Liver (tissue), 9 donors: ENCODE results near the gene SIL1. TPM values are rescaled to one million over a fixed set of nuclear protein-coding genes. Genes with fewer than 3 reads are reported as not detected.

Source experiments
- DNase-seq: peaks from one replicate; pipeline ENCODE4 v3.0.0-alpha.2; 2017; ENCODE audit warnings: low spot score
- H3K27ac ChIP-seq, 2 donors: one replicate each; pipeline ENCODE4 v1.7.0; 2013; ENCODE audit warnings: inconsistent platforms in 2 of 2, low read length in 2 of 2, control low read depth in 1 of 2, low read depth in 1 of 2, mild to moderate bottlenecking in 1 of 2
- H3K27me3 ChIP-seq, 4 donors: one replicate each; pipeline versions ENCODE4 v1.6.1 to v1.7.0; 2013; ENCODE audit warnings: low read length in 3 of 4, inconsistent platforms in 1 of 4, mild to moderate bottlenecking in 1 of 4, moderate library complexity in 1 of 4; ENCODE audit not compliant: control insufficient read depth in 4 of 4, insufficient read depth in 4 of 4
- H3K36me3 ChIP-seq, 4 donors: one replicate each; pipeline versions ENCODE4 v1.6.1 to v1.7.0; 2013; ENCODE audit warnings: low read length in 3 of 4, mild to moderate bottlenecking in 3 of 4, low read depth in 1 of 4, moderate library complexity in 1 of 4; ENCODE audit not compliant: control insufficient read depth in 4 of 4, insufficient read depth in 3 of 4
- H3K4me1 ChIP-seq, 4 donors: one replicate each; pipeline versions ENCODE4 v1.6.1 to v1.7.0; 2013; ENCODE audit warnings: low read length in 3 of 4, mild to moderate bottlenecking in 3 of 4, moderate library complexity in 1 of 4; ENCODE audit not compliant: control insufficient read depth in 4 of 4, insufficient read depth in 4 of 4
- H3K4me3 ChIP-seq, 3 donors: one replicate each; pipeline versions ENCODE4 v1.6.1 to v1.7.0; 2013; ENCODE audit warnings: low read length in 3 of 3, control low read depth in 1 of 3, low read depth in 1 of 3, mild to moderate bottlenecking in 1 of 3
- H3K9ac ChIP-seq, 2 donors: one replicate each; pipeline ENCODE4 v1.7.0; 2013; ENCODE audit warnings: low read length in 2 of 2, mild to moderate bottlenecking in 2 of 2, moderate library complexity in 2 of 2, control low read depth in 1 of 2, low read depth in 1 of 2
- H3K9me3 ChIP-seq, 4 donors: one replicate each; pipeline versions ENCODE4 v1.6.1 to v1.7.0; 2013; ENCODE audit warnings: low read length in 3 of 4; ENCODE audit not compliant: control insufficient read depth in 4 of 4
- CTCF ChIP-seq: fragments of 150-350 bp; IDR thresholded peaks from 2 replicates; pipeline ENCODE4 v1.5.1; 2017; ENCODE audit warnings: improper control_type of control experiment, low read depth, low read length; ENCODE audit not compliant: missing input control
- EGR1 ChIP-seq, 2 donors: IDR thresholded peaks; 2 replicates each; pipeline ENCODE4 v1.6.1; 2016 to 2018; ENCODE audit warnings: antibody characterized with exemption in 2 of 2, low read depth in 2 of 2
- FOXA1 ChIP-seq: IDR thresholded peaks from 2 replicates; pipeline ENCODE4 v1.6.1; 2016; ENCODE audit warnings: antibody characterized with exemption
- FOXA2 ChIP-seq: IDR thresholded peaks from 2 replicates; pipeline ENCODE4 v1.6.1; 2016; ENCODE audit warnings: antibody characterized with exemption
- GABPA ChIP-seq, 2 donors: IDR thresholded peaks in 1 of 2; conservative IDR thresholded peaks in 1 of 2; 2 replicates each; pipeline ENCODE4 v1.6.1; 2016; ENCODE audit warnings: antibody characterized with exemption in 2 of 2, mild to moderate bottlenecking in 1 of 2, moderate library complexity in 1 of 2
- HNF4A ChIP-seq, 2 donors: conservative IDR thresholded peaks; 2 replicates each; pipeline ENCODE4 v1.6.1; 2016; ENCODE audit warnings: antibody characterized with exemption in 2 of 2, mild to moderate bottlenecking in 2 of 2
- HNF4G ChIP-seq: IDR thresholded peaks from 2 replicates; pipeline ENCODE4 v1.6.1; 2016; ENCODE audit warnings: antibody characterized with exemption
- JUND ChIP-seq, 2 donors: IDR thresholded peaks; 2 replicates each; pipeline ENCODE4 v1.6.1; 2016; ENCODE audit warnings: antibody characterized with exemption in 2 of 2
- NR2F2 ChIP-seq: IDR thresholded peaks from 2 replicates; pipeline ENCODE4 v1.6.1; 2016; ENCODE audit warnings: antibody characterized with exemption
- RAD21 ChIP-seq, 2 donors: IDR thresholded peaks; 2 replicates each; pipeline ENCODE4 v1.6.1; 2016; ENCODE audit warnings: antibody characterized with exemption in 2 of 2, mild to moderate bottlenecking in 2 of 2
- RXRA ChIP-seq, 2 donors: IDR thresholded peaks; 2 replicates each; pipeline ENCODE4 v1.6.1; 2017 to 2018; ENCODE audit warnings: antibody characterized with exemption in 2 of 2, mild to moderate bottlenecking in 1 of 2
- SP1 ChIP-seq: IDR thresholded peaks from 2 replicates; pipeline ENCODE4 v1.6.1; 2018; ENCODE audit warnings: antibody characterized with exemption, mild to moderate bottlenecking
- TAF1 ChIP-seq: conservative IDR thresholded peaks from 2 replicates; pipeline ENCODE4 v1.6.1; 2016; ENCODE audit warnings: antibody characterized with exemption, mild to moderate bottlenecking
- YY1 ChIP-seq: IDR thresholded peaks from 2 replicates; pipeline ENCODE4 v1.6.1; 2016; ENCODE audit warnings: antibody characterized with exemption, mild to moderate bottlenecking
- ZBTB33 ChIP-seq: IDR thresholded peaks from 2 replicates; pipeline ENCODE4 v1.6.1; 2016; ENCODE audit warnings: antibody characterized with exemption
- WGBS: extraction: QIAGEN DNeasy Blood & Tissue Kit; methylation state at CpG from one replicate; pipeline ENCODE4 v1.1.7; 2013; 5-methylcytosine and 5-hydroxymethylcytosine counted together
- polyA plus RNA-seq, 2 donors: library from polyadenylated mRNA; stranded (reverse) in 1 of 2; unstranded in 1 of 2; fragments of 200-250 nt in 1 of 2; fragments of >200 nt in 1 of 2; fragmentation: Nextera tagmentation in 1 of 2; extraction: Ambion mirVana in 1 of 2; gene quantifications; one replicate each; pipeline versions ENCODE4 v1.2.1 to v1.2.3, GENCODE V29; 2013 to 2015
- total RNA-seq, 2 donors: library from RNA; depleted of rRNA; stranded (reverse); fragments of >200 nt; gene quantifications; one replicate each; pipeline ENCODE4 v1.2.3, GENCODE V29; 2014
- TF ChIP-seq, protein P1 (sequence below): IDR thresholded peaks from 2 replicates; pipeline ENCODE4 v1.6.1; 2016; ENCODE audit warnings: antibody characterized with exemption
- TF ChIP-seq, protein P2 (sequence below): IDR thresholded peaks from 2 replicates; pipeline ENCODE4 v1.6.1; 2016; ENCODE audit warnings: antibody characterized with exemption, mild to moderate bottlenecking
- donor health status: healthy.
- donor health status: healthy.
- donor health status: healthy.
- donor health status: healthy.
- donor health status: healthy.

Gene SIL1
- total and polyA plus RNA-seq, 4 donors: 38.1 to 95.1 (median 76.2) TPM

- Histone ChIP-seq H3K4me1 (peaks cover 0 to 2% (median 0%) of the 10 kb centered on the region in 4 donors), H3K4me3 (no peak overlapping the region), H3K9ac (no peak overlapping the region), H3K36me3 (peaks cover 0 to 2% (median 0%) of the 10 kb centered on the region in 4 donors), H3K27ac (no peak overlapping the region), H3K27me3 (no peaks in the 10 kb centered on the region), H3K9me3 (no peaks in the 10 kb centered on the region)
- no peak for DNase-seq
- TF ChIP-seq HNF4A (conservative IDR thresholded peaks at IDR 0.05) (no peak), FOXA2 (no peak), RXRA (IDR thresholded peaks at IDR 0.05) (no peak), TAF1 (no peak), EGR1 (IDR thresholded peaks at IDR 0.05; ENCODE audit: low read depth in 2 of 2) (no peak)
- WGBS: 67% methylated on average over 1 of the region's 1 CpG
Measured at GRCh38 chr5:139068494-139069151, 129.5 kb downstream of the SIL1 start.

- Histone ChIP-seq H3K9me3 (no peaks in the 10 kb centered on the region), H3K4me3 (no peak overlapping the region), H3K36me3 (peaks cover 0 to 2% (median 0%) of the 10 kb centered on the region in 4 donors), H3K4me1 (peaks cover 0 to 2% (median 0%) of the 10 kb centered on the region in 4 donors), H3K9ac (no peak overlapping the region), H3K27me3 (no peaks in the 10 kb centered on the region), H3K27ac (no peak overlapping the region)
- 98% methylated on average over 2 of the region's 2 CpGs for WGBS
- TF ChIP-seq HNF4A (conservative IDR thresholded peaks at IDR 0.05) (no peak), TAF1 (no peak), YY1 (no peak), HNF4G (no peak), RAD21 (IDR thresholded peaks at IDR 0.05) (no peak), CTCF (no peak), FOXA1 (no peak), JUND (IDR thresholded peaks at IDR 0.05) (no peak), ZBTB33 (no peak), SP1 (no peak)
- TF ChIP-seq, protein P1, sequence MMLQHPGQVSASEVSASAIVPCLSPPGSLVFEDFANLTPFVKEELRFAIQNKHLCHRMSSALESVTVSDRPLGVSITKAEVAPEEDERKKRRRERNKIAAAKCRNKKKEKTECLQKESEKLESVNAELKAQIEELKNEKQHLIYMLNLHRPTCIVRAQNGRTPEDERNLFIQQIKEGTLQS: no peak
- DNase-seq: no peak
Measured at GRCh38 chr5:139068060-139068459, 130.1 kb downstream of the SIL1 start.

DNA sequence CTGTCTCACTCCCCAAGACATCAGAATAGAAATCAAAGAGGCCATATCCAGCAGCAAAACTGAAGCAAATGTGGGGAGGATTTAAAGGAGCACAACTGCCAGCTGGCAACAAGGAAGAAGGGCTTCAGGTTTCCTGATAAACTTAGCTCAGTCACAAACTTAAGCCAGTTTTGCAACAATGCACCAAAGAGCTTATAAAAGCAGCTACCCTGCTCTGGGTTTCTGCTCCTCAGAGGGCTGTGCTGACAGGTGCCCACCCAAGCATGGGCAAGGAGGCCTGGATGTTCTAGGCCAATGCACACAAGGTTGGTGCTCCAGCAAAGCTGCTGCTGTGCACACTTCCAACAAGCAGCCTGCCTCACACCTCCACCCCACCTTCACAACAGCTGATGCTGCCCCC, 132.9 kb downstream of the SIL1 start:
- no peak overlapping the region for H3K9ac ChIP-seq

More for the DNA sequence above, 132.9 kb downstream of the SIL1 start:
- H3K36me3 ChIP-seq: peaks cover 0 to 2% (median 0%) of the 10 kb centered on the region in 4 donors
- no peak overlapping the region for H3K4me3 ChIP-seq
- TF ChIP-seq GABPA (IDR thresholded peaks at IDR 0.05 in 1 of 2, conservative IDR thresholded peaks at IDR 0.05 in 1 of 2): no peak
- TF ChIP-seq TAF1: no peak
- TF ChIP-seq, protein P2, sequence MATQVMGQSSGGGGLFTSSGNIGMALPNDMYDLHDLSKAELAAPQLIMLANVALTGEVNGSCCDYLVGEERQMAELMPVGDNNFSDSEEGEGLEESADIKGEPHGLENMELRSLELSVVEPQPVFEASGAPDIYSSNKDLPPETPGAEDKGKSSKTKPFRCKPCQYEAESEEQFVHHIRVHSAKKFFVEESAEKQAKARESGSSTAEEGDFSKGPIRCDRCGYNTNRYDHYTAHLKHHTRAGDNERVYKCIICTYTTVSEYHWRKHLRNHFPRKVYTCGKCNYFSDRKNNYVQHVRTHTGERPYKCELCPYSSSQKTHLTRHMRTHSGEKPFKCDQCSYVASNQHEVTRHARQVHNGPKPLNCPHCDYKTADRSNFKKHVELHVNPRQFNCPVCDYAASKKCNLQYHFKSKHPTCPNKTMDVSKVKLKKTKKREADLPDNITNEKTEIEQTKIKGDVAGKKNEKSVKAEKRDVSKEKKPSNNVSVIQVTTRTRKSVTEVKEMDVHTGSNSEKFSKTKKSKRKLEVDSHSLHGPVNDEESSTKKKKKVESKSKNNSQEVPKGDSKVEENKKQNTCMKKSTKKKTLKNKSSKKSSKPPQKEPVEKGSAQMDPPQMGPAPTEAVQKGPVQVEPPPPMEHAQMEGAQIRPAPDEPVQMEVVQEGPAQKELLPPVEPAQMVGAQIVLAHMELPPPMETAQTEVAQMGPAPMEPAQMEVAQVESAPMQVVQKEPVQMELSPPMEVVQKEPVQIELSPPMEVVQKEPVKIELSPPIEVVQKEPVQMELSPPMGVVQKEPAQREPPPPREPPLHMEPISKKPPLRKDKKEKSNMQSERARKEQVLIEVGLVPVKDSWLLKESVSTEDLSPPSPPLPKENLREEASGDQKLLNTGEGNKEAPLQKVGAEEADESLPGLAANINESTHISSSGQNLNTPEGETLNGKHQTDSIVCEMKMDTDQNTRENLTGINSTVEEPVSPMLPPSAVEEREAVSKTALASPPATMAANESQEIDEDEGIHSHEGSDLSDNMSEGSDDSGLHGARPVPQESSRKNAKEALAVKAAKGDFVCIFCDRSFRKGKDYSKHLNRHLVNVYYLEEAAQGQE: no peak
- no peak for TF ChIP-seq SP1
- TF ChIP-seq HNF4G: no peak
- TF ChIP-seq NR2F2: no peak
- no peak for TF ChIP-seq FOXA1
- TF ChIP-seq EGR1 (IDR thresholded peaks at IDR 0.05; ENCODE audit: low read depth in 2 of 2): no peak
- no peak for TF ChIP-seq RXRA (IDR thresholded peaks at IDR 0.05)
- no peak for TF ChIP-seq HNF4A (conservative IDR thresholded peaks at IDR 0.05)
- no peak for TF ChIP-seq YY1
- no peak for TF ChIP-seq RAD21 (IDR thresholded peaks at IDR 0.05)
- TF ChIP-seq JUND (IDR thresholded peaks at IDR 0.05): no peak
- H3K4me1 ChIP-seq: peaks cover 2 to 10% (median 7%) of the 10 kb centered on the region in 4 donors
- DNase-seq: no peak
- no peak overlapping the region for H3K27ac ChIP-seq
- no peaks in the 10 kb centered on the region for H3K9me3 ChIP-seq
- no peaks in the 10 kb centered on the region for H3K27me3 ChIP-seq
